Psoas muscle (tissue), 8 donors: Measurements from ENCODE around the gene AGFG1. TPM values are rescaled to one million over a fixed set of nuclear protein-coding genes. Genes with fewer than 3 reads are reported as not detected.

Source experiments
- ATAC-seq, 4 donors: fragments of 200-7000 bp; cut with Tn5 transposase; one replicate each; pipeline ENCODE4 v1.9.1; 2020; ENCODE audit warnings: moderate library complexity in 3 of 4, mild to moderate bottlenecking in 2 of 4
- DNase-seq, 2 donors: peaks; one replicate each; pipeline ENCODE4 v3.0.0-alpha.2; 2020
- H3K27ac ChIP-seq: fragments of 200-600 bp; one replicate; pipeline ENCODE4 v1.8.0; 2022
- H3K27me3 ChIP-seq, 3 donors: fragments of 200-600 bp in 1 of 3; one replicate each; pipeline versions ENCODE4 v1.6.1 to v1.8.0; 2013 to 2022; ENCODE audit warnings: low read length in 2 of 3, mild to moderate bottlenecking in 2 of 3, moderate library complexity in 1 of 3; ENCODE audit not compliant: insufficient read depth in 3 of 3
- H3K36me3 ChIP-seq, 2 donors: fragments of 200-600 bp in 1 of 2; one replicate each; pipeline versions ENCODE4 v1.6.1 to v1.8.0; 2013 to 2022; ENCODE audit warnings: low read depth in 1 of 2, mild to moderate bottlenecking in 1 of 2, moderate library complexity in 1 of 2; ENCODE audit not compliant: insufficient read depth in 1 of 2
- H3K4me1 ChIP-seq: fragments of 200-600 bp; one replicate; pipeline ENCODE4 v1.8.0; 2022
- H3K4me3 ChIP-seq: fragments of 200-600 bp; one replicate; pipeline ENCODE4 v1.8.0; 2022; ENCODE audit warnings: mild to moderate bottlenecking
- H3K9me3 ChIP-seq: fragments of 200-600 bp; one replicate; pipeline ENCODE4 v1.8.0; 2022
- CTCF ChIP-seq: fragments of 200-600 bp; IDR thresholded peaks from one replicate; pipeline ENCODE4 v1.8.0; 2022; ENCODE audit warnings: antibody characterized with exemption
- WGBS, 3 donors: extraction: QIAGEN DNeasy Blood & Tissue Kit; methylation state at CpG; one replicate each; pipeline versions ENCODE4 v1.1.6 to v1.1.7; 2013; 5-methylcytosine and 5-hydroxymethylcytosine counted together
- intact Hi-C, 2 donors: fragments of 100-400 bp; cut with DNase I; formaldehyde crosslinking; loops; one replicate each; pipeline versions ENCODE4 v1.11.0 to v1.14.2; 2022
- polyA plus RNA-seq, 3 donors: library from polyadenylated mRNA; stranded (reverse); fragments of 200-250 nt; gene quantifications; one replicate each; pipeline ENCODE4 v1.2.3, GENCODE V29; 2013
- total RNA-seq, 4 donors: library from RNA; stranded (reverse); fragmentation: NEBNext Ultra II Directional in 2 of 4; extraction: Animal tissue kit (Norgen Biotek cat#: 25700) in 2 of 4; gene quantifications; one replicate each; pipeline versions ENCODE4 v1.2.1 to v1.2.4, GENCODE V29; 2021 to 2023
- donor health status: healthy with polysubstance abuse.
- donor health status: DM: no; HTN: no; CAD: no; lungs with moderate emphysema.
- donor health status: Bipolar disorder and iron deficiency.
- donor health status: healthy.
- donor health status: DM: yes; HTN: yes; CAD: no.
- donor health status: DM: no; HTN: no; CAD: no.
- donor health status: DM: no; HTN: no; CAD: no.
- donor health status: DM: yes; HTN: yes; CAD: no.

The AGFG1 gene
- total and polyA plus RNA-seq, 7 donors, result 19.0 to 68.2 (median 54.9) TPM

DNA sequence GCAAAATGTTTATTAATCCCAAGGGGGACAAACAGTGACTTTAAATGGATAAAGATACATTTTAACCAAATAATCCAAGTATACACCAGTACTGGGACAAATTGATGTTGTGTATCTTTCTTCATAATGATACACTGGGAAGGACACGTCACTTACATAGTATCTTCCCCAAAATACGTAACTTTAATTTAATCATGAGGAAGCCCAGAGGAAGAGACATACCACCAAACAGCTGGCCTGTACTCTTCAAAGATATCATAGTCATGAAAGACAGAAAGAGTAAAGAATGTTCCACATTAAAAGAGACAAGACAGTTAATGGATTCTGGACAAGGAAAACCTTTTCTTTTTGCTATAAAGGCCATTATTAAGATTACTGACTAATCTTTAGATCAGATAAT, 37.1 kb downstream of the AGFG1 start:
- no peak overlapping the region for H3K27ac ChIP-seq
- ATAC-seq (no peak), DNase-seq (no peak)
- no peaks in the 10 kb centered on the region for H3K27me3 ChIP-seq
- no peaks in the 10 kb centered on the region for H3K36me3 ChIP-seq
- H3K9me3 ChIP-seq, result no peaks in the 10 kb centered on the region
- no peak overlapping the region for H3K4me3 ChIP-seq
- no peak for TF ChIP-seq CTCF
- 88 to 96% (median 93%) methylated on average over 2 of the region's 2 CpGs for WGBS, 3 donors
- intact Hi-C loops, result no loop called here
- H3K4me1 ChIP-seq, result peaks cover 84% of the 10 kb centered on the region

DNA sequence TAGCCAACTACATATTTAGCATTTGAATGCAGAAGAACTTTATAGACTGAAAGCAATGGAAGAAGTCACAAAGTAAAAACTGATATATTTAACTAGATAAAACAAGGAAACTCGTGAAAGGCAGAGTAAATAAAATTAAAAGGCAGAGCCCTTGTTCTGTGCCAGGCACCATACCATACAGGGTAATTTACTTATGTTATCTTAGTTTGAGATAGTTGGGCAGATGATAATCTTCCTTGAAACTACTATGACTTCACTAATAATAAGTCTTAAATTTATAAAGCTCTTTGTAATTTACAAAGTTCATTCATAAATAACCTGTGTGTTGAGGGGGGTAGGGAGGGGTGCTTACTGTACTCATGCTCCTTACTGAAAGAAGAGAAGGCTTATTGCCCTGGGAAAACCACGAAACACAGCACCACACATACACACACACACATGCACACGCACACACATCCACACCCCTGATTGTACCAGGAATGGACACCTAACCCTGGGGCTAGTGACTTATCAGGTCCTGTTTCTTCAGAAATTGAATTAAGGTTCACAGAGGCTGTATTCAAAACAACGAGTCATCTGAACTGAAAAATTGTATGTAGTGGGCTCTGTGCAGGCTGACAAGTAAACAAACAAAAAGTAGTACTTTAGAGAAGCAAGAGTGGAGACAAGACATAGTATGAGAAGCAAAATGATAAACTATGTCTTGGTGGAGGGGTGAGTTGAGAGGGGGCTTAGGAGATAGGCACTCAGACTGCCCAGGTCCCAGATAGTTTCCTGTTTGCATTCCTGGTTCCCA, 38.1 kb downstream of the AGFG1 start:
- Histone ChIP-seq H3K4me1 (peaks cover 75% of the 10 kb centered on the region), H3K27me3 (no peaks in the 10 kb centered on the region), H3K9me3 (no peaks in the 10 kb centered on the region), H3K36me3 (no peaks in the 10 kb centered on the region), H3K27ac (no peak overlapping the region), H3K4me3 (no peak overlapping the region)
- 59 to 72% (median 68%) methylated on average over 4 of the region's 4 CpGs for WGBS, 3 donors
- ATAC-seq (peak in 1 of 4 donors; percentile 29), DNase-seq (no peak)
- intact Hi-C loops, result no loop called here
- TF ChIP-seq CTCF, result no peak

GRCh38 chr2:227510620-227510958, 38.6 kb downstream of the AGFG1 start:
- DNase-seq (no peak), ATAC-seq (peak in 1 of 4 donors; percentile 28)
- 85 to 87% (median 86%) methylated on average over 2 of the region's 2 CpGs for WGBS, 3 donors
- Histone ChIP-seq H3K4me1 (peaks cover 70% of the 10 kb centered on the region), H3K27ac (no peak overlapping the region), H3K27me3 (no peaks in the 10 kb centered on the region), H3K9me3 (no peaks in the 10 kb centered on the region), H3K4me3 (no peak overlapping the region), H3K36me3 (no peaks in the 10 kb centered on the region)
- intact Hi-C loops, result no loop called here
- no peak for TF ChIP-seq CTCF

GRCh38 chr2:227511239-227511930, 39.4 kb downstream of the AGFG1 start:
- no peaks in the 10 kb centered on the region for H3K36me3 ChIP-seq
- intact Hi-C loops, result no loop called here
- WGBS, 3 donors, result 85 to 96% (median 86%) methylated on average over 4 of the region's 4 CpGs
- ATAC-seq (no peak), DNase-seq (no peak)
- no peaks in the 10 kb centered on the region for H3K27me3 ChIP-seq
- no peaks in the 10 kb centered on the region for H3K9me3 ChIP-seq
- H3K27ac ChIP-seq, result no peak overlapping the region
- peaks cover 75% of the 10 kb centered on the region for H3K4me1 ChIP-seq
- no peak for TF ChIP-seq CTCF
- no peak overlapping the region for H3K4me3 ChIP-seq
